GM21367 (cell line): ENCODE data around the gene MOB1B.
"Not testable (repeated sequence)": the region's sequence is repeated elsewhere in the genome, so short reads cannot be mapped to it uniquely, and the experiment has no call there.

ENCODE experiments used
- ATAC-seq: cut with Tn5 transposase; IDR thresholded peaks from one replicate; pipeline ENCODE4 v1.9.1; 2021; ENCODE audit not compliant: unreplicated experiment

The MOB1B gene

DNA sequence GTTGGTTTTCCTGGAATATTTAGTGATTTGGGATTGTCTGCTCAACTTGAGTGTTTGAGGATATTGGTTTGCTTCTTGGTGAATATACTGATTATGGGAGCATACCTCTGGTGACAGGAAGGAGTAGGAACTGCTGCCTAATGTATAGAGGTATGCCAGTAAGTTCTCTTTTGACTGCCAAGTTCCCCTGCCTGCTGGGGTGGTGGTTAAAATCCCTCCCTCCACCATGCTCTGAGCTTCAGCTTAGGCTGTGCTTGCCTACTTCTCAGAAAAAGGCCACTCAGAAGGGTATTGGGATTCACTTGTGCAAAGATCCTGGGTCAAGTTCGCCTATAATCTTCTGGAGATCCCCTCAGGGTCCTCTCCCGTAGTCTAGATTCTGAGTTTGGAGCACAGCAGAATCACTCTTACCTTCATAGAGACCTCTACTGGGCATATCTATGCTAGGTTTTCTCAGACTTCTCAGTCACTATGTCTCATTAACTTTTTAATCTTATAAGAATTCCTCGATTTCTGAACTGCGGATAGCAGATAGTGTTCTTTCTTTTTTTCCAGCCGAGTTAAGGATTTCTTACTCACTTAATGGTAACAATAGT is 46.6 kb downstream of the MOB1B start:
- ATAC-seq: no peak

DNA sequence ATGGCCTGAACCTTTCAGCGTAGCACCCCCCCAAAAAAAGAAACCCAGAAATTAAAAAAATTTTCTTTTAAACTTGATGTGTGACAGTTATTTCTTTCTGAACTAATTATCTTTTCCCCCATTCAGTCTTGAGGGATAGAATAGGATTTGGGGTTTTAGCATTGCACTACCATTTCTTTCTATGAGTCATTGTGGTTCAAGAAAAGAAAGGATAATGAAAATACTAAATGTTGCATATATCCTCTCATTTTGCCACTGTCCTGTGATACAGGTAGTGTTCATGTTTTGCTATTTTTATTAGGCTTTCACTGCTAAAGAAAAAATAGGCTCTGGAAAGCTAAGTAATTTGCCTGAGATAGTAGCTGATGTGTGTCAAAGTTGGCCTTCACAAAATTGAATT is 51.9 kb downstream of the MOB1B start:
- ATAC-seq: no peak

DNA sequence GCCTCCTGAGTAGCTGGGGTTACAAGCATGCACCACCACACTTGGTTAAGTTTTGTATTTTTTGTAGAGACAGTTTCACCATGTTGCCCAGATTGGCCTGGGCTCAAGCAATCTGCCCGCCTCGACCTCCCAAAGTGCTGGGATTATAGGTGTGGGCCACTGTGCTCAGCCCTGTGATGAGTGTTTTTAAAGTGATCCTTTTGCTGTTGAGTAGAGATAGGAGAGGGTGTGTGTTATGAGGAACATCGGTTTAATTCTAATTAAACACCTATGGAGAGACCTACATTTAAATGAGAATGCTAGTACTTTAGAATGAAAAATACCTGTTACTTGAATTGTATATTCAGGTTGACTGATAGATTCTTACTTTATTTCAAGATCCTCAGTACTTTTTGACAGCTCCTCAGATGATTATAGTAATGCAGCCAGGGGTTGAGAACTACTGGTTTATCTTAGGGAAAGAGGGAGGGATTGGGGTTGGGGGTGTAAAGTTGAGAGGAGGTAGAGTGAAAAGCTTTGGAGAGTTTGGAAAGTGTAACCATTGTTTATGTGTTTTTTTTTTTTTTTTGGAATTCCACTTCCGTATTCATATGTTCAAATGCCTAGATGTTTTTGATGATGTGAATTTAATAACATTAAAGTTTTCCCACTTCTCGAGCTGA is 54.5 kb downstream of the MOB1B start:
- ATAC-seq: no peak

DNA sequence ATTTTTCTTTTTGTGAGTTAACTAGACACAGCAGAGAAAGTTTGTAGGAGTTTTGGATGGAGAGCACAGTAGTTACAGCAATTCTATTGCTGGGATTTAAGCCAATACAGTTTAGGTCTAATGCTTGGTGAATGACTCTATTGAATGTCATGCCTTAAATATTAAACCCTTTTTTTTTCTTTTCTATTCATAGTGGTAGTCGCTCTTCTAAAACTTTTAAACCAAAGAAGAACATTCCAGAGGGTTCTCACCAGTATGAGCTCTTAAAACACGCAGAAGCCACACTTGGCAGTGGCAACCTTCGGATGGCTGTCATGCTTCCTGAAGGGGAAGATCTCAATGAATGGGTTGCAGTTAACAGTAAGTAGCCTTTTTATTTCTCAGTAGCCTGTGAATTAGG is 56.5 kb downstream of the MOB1B start:
- no peak for ATAC-seq

DNA sequence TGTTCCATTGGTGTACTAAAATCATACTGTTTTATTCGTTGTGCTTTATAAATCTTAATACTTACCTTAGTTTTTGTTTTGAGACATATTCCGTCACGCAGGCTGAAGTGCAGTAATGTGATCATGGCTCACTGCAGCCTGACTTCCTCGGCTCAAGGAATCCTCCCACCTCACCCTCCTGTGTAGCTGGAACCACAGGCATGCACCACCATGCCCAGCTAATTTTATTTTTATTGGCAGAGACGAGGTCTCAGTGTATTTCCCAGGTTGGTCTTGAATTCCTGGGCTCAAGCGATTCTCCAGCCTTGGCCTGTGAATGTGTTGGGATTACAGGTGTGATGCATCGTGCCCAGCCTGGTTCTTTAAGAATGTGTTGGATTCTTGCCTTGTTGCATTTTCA is 66.9 kb downstream of the MOB1B start:
- ATAC-seq: no peak

DNA sequence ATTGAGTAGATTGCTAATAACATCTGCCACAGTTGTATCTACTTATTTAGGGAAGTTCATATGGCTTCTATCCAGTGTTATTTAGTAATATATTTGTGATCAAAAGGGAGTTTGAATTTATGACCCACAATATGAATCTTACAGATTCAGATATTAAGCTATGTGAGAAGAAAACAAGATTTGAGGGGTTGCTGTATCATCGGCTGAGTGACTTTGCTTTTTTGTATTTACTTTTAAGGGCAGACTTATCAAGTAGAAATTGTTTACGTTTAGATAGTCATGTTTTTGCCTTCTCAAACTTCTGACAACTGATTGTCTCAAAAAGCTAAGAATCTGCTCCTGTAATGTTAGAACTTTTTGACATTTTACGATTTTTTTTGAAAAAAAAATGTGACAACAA is 74.1 kb downstream of the MOB1B start:
- no peak for ATAC-seq

DNA sequence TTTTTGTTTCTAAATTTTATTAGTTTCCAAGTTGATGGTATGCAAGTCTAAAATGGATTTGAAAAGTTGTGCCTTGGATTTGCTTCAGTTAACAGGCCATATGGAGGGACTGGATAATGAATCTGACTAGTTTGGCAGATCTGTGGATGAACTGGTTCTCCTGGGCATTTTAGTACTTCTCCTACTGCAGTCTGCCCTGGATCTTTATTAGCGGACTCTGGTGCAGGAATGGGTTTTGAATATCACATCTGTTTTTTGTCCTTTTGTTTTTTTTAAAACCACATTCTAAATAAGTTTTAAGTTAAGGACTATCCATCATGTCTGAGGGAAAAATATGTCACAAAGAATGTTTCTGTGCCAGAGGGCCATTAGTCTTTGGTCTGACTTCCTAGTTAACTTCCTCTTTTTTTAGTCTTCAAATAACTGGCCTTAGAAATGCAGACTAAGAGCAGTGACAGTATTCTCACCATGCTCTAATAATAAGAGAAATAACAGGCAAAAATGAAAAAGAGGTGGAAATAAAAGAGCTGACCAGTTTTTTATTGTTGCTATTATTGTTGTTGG is 77.4 kb downstream of the MOB1B start:
- peak; percentile 74 for ATAC-seq

DNA sequence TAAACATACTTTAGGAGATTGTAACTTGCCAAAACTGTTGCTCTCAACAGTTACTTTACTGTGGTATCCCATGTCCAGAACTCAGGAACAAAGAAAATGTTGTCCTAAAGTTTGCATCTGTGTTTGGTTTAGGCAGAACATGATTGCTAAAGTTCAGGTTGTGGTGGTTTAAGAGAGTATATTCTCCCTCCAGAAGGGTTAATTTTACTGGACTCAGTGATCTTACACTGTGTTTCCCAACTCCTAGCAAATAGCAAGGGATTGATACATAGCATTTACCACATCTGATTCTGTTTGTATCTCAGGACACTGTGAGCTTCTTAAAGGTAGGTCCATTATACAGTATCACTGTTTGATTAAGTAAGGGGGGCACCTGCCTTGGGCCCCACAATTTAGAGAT is 78.0 kb downstream of the MOB1B start:
- no peak for ATAC-seq

DNA sequence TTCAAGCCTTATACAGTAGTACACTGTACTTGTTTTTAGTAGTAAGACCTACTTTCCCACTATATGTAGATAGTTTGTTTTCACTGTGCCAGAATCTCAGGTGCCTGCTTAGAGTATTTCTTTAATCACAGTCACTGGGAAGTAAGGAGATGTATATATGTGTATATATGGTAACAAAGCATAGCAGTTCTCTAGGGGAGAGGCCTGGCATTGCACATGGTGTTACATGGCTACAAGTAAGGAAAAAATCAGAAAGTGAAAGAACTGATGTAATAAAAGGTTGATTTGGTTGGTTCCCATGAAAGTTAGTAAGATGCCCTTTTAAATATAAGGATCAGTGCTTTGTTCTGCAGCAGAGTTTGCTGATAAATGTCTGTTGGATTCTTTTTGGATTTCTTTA is 81.9 kb downstream of the MOB1B start:
- no peak for ATAC-seq

DNA sequence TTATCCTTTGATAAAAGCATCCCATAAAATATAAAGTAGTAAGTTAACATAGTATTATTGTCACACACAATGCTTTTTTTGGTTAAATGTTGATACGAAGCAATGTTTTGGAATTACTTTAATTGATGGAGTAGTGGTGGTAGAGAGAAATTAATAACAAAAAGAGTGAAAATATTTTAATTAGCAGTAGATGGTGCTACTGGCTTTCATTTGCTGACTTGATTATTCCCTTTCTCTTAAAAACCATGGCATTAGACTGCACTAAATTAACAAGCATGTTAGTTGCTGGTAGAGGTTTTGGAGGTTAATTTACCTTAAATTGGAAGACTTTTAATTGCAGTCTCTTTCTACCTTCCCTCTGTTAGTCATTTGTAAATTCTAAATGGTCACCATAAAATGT is 82.4 kb downstream of the MOB1B start:
- ATAC-seq: no peak

DNA sequence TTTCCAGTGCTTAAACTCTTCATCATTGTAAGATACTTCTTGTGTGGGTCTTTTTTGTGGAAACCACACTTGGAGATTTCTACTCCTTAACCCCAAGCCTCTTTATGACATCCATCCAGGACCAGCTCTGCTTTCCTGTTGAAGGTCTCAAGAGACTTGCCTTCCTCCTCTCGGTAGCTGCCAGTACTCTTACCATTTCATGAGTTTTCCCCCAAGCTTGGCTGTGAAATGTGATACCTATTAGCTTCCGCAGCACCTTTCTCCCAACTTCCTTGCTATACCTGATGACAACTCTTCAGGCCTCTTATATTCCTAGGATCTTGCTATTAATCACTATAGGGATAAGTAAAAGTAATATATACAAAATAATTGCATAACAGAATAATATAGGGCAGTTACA is 89.4 kb downstream of the MOB1B start:
- ATAC-seq: no peak

DNA sequence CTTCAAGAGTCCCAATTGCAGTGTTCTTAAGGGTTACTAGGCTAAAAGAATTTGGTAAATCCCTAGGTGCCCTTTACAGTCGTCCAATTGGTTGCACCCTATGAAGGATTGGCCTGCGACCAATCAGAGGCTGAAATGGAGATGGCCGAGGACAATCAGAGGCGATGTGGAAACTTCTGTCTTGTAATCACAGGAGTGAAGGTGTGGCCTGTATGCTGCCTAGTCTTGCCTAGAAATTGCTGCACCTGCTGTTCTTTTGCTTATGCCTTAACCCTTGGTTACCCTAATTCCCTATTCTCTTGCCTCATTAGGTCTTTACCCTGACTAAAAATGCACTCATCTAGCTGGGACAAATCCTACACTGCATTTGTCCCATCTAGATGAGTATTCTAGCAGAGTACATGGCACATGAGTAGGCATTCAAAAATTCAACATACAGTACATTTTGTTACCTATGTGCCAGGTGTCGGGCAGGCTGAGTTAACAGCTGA is 90.3 kb downstream of the MOB1B start:
- ATAC-seq: no peak

DNA sequence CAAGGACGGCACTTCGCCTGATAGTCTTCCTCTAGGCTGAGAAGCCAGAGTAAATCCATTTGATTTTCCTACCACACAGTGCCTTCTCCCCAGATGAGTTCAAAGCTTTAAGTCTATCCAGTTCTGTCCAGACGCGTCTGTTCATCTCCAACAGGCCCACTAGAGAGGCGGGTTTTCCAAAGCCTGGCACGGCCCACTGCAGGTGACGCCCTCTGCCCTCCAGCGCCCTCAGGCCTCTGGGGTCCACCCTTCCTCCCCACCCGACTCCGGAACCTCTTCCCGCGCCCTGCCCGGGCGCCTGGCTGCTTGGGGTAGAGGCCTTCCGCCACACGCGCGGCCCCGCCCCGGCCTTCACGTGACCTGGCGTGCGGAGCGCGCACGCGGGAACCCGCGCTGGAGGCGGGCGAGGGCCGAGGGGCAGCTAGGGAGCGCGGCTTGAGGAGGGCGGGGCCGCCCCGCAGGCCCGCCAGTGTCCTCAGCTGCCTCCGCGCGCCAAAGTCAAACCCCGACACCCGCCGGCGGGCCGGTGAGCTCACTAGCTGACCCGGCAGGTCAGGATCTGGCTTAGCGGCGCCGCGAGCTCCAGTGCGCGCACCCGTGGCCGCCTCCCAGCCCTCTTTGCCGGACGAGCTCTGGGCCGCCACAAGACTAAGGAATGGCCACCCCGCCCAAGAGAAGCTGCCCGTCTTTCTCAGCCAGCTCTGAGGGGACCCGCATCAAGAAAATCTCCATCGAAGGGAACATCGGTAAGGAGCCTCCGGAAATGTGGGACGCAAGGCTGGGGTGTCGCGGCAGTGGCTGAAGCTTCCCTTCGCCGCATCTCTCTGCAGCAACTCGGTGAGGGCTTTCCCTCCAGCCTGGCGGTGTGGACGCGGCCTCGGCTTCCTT is 91.3 kb downstream of the MOB1B start, which contains the start of gene DCK:
TSS of gene DCK (plus strand) at position 469 of the 888 bp plus-strand sequence. CDS start at position 656, 187 bp downstream.
- peak; percentile 73 for ATAC-seq

DNA sequence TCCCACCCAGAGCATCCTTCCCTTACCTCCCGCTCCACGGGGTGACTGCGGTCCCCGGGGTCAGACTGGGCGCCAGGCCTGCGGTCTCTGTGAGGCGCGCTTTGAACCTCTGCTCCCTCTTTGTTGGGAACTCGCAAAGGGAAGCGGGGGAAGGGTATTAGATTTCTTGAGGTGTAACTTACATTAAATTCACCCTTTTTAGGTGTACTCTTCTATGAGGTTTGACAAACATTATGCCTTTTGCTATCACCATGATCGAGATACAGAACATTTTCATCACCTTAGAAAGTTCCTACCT is 91.8 kb downstream of the MOB1B start:
- ATAC-seq: no peak

DNA sequence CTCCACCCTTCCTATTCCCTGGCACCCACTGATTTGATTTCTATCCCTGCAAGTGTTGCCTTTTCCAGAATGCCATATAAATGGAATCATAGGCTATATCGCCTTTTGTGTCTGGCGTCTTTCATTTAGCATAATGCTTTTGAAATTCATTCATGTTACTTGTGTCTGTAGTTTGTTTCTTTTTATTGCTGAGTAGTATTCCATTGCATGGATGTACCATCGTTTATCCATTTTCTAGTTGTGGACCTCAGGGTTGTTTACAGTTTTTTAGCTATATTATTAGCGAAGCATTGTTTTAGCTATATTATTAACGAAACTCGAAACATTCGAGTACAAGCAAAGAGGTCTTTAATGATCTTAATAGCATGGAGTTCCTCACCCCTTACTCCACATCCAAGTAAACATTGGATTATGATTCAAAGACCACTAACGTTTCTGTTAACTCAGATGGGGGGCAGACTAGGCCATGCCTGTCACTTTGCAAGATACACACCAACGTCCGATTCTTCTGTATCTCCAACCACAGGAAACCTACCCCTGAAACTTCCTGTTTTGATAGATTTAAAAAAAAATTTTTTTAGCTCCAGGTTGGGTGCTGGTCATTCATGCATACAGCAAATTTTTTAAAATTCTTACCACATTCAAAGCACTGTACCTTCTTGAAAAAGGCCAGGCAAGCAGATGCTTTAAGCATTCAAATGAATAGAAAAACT is 92.4 kb downstream of the MOB1B start:
- peak; percentile 35 for ATAC-seq

DNA sequence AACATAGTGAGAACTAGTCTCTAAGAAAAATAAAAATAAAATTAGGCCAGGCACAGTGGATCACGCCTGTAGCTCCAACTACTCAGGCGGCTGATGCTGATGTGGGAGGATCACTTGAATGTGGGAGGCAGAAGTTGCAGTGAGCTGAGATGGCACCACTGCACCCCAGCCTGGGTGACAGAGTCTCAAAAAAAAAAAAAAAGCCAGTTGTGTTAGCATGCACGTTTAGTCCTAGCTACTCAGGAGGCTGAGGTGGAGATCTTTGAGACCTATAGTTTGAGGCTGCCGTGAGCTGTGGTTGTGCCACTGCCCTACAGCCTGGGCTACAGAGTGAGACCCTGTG is 93.8 kb downstream of the MOB1B start:
- no peak for ATAC-seq

DNA sequence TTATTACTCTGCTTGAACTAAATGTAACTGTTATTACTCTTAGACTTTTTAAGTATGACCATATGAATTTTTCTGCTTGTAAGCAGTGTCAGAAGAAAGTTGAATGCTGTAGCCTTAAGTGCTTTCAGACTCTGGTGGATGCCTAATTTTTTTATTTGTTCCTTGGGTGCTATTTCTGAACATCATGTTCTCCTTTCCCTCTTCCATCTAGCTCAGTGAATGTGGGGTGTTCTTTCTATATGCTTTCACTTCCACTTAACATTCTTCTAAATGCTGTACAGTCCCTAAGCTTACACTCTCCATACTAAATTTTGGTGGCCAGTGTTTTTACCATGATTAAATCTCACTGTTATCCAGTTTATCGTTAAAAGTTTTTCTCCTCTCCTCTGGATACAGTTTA is 94.9 kb downstream of the MOB1B start:
- no peak for ATAC-seq

DNA sequence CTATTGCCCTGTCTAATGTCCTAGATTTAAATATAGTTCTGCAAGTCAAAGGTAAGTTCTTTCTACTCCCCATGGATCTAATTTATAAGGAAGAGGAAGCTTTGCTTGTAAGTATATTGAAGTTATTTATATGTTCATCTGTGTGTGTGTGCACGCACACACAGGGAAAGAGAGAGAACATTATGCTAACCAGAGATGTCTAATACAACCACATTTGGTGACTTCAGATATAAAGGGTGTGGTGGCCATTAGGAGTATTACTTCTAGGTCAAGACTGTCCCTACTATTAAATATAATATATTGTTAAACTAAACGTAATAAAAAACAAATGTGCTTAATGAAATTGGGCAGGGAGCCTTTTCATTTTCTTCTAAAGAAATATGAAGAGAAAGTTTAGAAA is 95.4 kb downstream of the MOB1B start:
- no peak for ATAC-seq

DNA sequence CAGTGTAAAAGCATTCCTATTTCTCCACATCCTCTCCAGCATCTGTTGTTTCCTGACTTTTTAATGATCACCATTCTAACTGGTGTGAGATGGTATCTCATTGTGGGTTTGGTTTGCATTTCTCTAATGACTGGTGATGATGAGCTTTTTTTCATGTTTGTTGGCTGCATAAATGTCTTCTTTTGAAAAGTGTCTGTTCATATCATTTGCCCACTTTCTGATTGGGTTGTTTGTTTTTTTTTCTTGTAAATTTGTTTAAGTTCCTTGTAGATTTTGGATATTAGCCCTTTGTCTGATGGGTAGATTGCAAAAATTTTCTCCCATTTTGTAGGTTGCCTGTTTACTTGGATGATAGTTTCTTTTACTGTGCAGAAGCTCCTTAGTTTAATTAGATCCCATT is 97.5 kb downstream of the MOB1B start:
- not testable (repeated sequence) for ATAC-seq

DNA sequence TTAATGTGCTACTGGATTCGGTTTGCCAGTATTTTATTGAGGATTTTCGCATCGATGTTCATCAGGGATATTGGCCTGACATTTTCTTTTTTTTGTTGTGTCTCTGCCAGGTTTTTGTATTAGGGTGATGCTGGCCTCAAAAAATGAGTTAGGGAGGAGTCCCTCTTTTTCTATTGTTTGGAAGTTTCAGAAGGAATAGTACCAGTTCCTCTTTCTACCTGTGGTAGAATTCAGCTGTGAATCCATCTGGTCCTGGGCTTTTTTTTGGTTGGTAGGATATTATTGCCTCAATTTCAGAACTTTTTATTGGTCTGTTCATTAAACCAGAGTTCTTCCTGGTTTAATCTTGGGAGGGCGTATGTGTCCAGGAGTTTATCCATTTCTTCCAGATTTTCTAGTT is 99.2 kb downstream of the MOB1B start:
- not testable (repeated sequence) for ATAC-seq

DNA sequence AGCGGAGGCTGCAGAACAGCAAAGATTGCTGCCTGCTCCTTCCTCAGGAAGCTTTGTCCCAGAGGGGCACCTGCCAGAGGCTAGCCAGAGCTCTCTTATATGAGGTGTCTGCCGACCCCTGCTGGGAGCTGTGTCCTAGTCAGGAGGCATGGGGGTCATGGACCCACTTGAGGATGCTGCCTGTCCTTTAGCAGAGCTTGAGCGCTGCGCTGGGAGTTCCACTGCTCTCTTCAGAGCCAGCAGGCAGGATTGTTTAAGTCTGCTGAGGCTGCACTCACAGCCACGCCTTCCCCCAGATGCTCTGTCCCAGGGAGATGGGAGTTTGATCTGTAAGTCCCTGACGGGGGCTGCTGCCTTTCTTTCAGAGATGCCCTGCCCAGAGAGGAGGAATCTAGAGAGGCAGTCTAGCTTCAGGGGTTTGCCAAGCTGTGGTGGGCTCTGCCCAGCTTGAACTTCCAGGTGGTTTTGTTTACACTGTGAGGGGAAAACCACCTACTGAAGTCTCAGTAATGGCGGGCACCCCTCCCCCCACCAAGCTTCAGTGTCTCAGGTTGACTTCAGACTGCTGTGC is 102.2 kb downstream of the MOB1B start:
- peak; percentile 29 for ATAC-seq
